ENCODE data around the gene CNTNAP5.
A peak's percentile ranks its signal among the peaks of the same experiment; 100 is the strongest.

The CNTNAP5 gene

GRCh38 chr2:124804014-124804940, 779.2 kb downstream of the CNTNAP5 start:
- H3K36me3 ChIP-seq (ENCODE audit: control insufficient read depth, insufficient read depth, low read length), result no peaks in the 10 kb centered on the region
- no peaks in the 10 kb centered on the region for H3K9me3 ChIP-seq (ENCODE audit: control insufficient read depth, insufficient read depth, low read length)
- no peaks in the 10 kb centered on the region; the same call in 1 of the 2 replicates for H3K27me3 ChIP-seq (ENCODE audit: control insufficient read depth, insufficient read depth, low read length)
- no CpG with 5 or more reads among the region's 5 CpGs for WGBS (ENCODE audit: insufficient coverage, insufficient read length)
- H3K4me3 ChIP-seq (ENCODE audit: low read length), result no peak overlapping the region
- DNase-seq (ENCODE audit: low read depth, low spot score), result peak; percentile 58
- no peaks in the 10 kb centered on the region; the same call in 1 of the 2 replicates for H3K4me1 ChIP-seq (ENCODE audit: control insufficient read depth, insufficient read depth, low read length)
- H3K27ac ChIP-seq (ENCODE audit: low read length), result no peak overlapping the region

DNA sequence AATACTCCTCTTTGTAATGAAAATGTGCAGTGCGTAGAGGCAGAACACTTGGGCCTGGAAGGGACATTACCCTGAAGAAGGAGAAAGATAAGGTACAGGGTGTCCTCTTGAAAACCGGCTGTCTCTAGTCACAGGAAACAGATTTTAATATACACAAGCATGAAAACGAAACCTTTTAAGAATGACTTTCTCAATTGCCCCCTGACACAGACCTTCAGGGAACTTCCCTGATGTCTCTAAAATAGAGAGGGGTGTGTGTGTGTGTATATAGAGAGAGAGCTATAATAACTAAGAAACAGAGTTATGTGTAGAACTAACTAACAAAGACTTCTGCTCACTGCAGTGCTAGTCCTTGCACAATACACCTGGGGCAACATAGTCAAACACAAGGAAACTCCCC, 780.0 kb downstream of the CNTNAP5 start:
- Histone ChIP-seq H3K27ac (ENCODE audit: low read length) (no peak overlapping the region), H3K9me3 (ENCODE audit: control insufficient read depth, insufficient read depth, low read length) (no peaks in the 10 kb centered on the region), H3K4me1 (ENCODE audit: control insufficient read depth, insufficient read depth, low read length) (no peaks in the 10 kb centered on the region; the same call in 1 of the 2 replicates), H3K27me3 (ENCODE audit: control insufficient read depth, insufficient read depth, low read length) (no peaks in the 10 kb centered on the region; the same call in 1 of the 2 replicates), H3K4me3 (ENCODE audit: low read length) (no peak overlapping the region), H3K36me3 (ENCODE audit: control insufficient read depth, insufficient read depth, low read length) (no peaks in the 10 kb centered on the region)
- no peak for DNase-seq (ENCODE audit: low read depth, low spot score)
- no CpG with 5 or more reads among the region's 3 CpGs for WGBS (ENCODE audit: insufficient coverage, insufficient read length)

DNA sequence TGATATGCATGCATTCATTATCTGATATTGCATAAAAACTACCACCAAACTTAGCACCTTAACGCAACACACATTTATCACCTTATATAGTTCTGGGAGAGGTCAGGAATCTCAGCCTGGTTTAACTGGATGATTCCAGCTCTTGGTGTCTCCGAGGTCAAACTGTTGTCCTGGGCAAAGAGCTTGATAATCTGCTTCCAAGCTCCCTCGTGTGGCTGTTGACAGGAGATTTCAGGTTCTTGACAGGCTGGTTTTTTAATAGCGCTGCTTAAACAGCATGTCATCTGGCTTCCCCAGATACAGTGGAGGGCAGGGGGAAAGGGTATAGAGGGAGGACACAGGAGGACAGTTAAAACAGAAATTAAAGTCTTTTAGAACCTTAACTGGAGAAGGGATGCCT, 785.0 kb downstream of the CNTNAP5 start:
- H3K4me1 ChIP-seq (ENCODE audit: control insufficient read depth, insufficient read depth, low read length), result no peaks in the 10 kb centered on the region
- peak; percentile 39 for DNase-seq (ENCODE audit: low read depth, low spot score)
- no peak overlapping the region for H3K27ac ChIP-seq (ENCODE audit: low read length)
- H3K36me3 ChIP-seq (ENCODE audit: control insufficient read depth, insufficient read depth, low read length), result no peaks in the 10 kb centered on the region
- no peaks in the 10 kb centered on the region for H3K9me3 ChIP-seq (ENCODE audit: control insufficient read depth, insufficient read depth, low read length)
- WGBS (ENCODE audit: insufficient coverage, insufficient read length), result no CpG with 5 or more reads among the region's 4 CpGs
- H3K4me3 ChIP-seq (ENCODE audit: low read length), result no peak overlapping the region
- no peaks in the 10 kb centered on the region; the same call in 1 of the 2 replicates for H3K27me3 ChIP-seq (ENCODE audit: control insufficient read depth, insufficient read depth, low read length)

- Histone ChIP-seq H3K9me3 (ENCODE audit: control insufficient read depth, insufficient read depth, low read length) (no peaks in the 10 kb centered on the region), H3K4me3 (ENCODE audit: low read length) (no peak overlapping the region), H3K27me3 (ENCODE audit: control insufficient read depth, insufficient read depth, low read length) (no peaks in the 10 kb centered on the region), H3K36me3 (ENCODE audit: control insufficient read depth, insufficient read depth, low read length) (no peaks in the 10 kb centered on the region), H3K27ac (ENCODE audit: low read length) (no peak overlapping the region), H3K4me1 (ENCODE audit: control insufficient read depth, insufficient read depth, low read length) (no peaks in the 10 kb centered on the region; the same call in 1 of the 2 replicates)
- no peak for DNase-seq (ENCODE audit: low read depth, low spot score)
- whole genome bisulfite sequencing (ENCODE audit: insufficient coverage, insufficient read length), result no CpG with 5 or more reads among the region's 11 CpGs
Measured at GRCh38 chr2:124814968-124815745, 790.1 kb downstream of the CNTNAP5 start.

DNA sequence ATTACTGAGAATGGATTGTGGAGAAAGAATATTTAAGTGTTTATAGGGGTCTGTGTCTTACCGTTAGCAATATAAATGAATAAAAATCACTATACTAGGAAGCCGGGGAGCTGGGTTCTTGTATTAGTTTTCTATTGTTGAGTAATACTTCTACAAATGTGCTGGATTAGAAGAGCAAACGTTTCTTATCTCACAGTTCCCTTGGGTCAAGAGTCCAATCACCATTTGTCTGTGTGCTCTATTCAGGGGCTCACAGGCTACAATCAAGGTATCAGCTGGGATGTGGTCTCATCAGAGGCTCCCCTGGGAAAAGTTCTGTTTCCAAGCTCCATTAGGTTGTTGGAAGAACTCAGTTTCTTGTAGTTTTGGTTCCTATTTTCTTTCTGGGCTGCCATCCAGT, 790.9 kb downstream of the CNTNAP5 start:
- H3K36me3 ChIP-seq (ENCODE audit: control insufficient read depth, insufficient read depth, low read length), result no peaks in the 10 kb centered on the region
- no peaks in the 10 kb centered on the region; the same call in 1 of the 2 replicates for H3K4me1 ChIP-seq (ENCODE audit: control insufficient read depth, insufficient read depth, low read length)
- no CpG with 5 or more reads among the region's 3 CpGs for WGBS (ENCODE audit: insufficient coverage, insufficient read length)
- DNase-seq (ENCODE audit: low read depth, low spot score), result no peak
- H3K9me3 ChIP-seq (ENCODE audit: control insufficient read depth, insufficient read depth, low read length), result no peaks in the 10 kb centered on the region
- H3K27ac ChIP-seq (ENCODE audit: low read length), result no peak overlapping the region
- no peak overlapping the region for H3K4me3 ChIP-seq (ENCODE audit: low read length)
- H3K27me3 ChIP-seq (ENCODE audit: control insufficient read depth, insufficient read depth, low read length), result no peaks in the 10 kb centered on the region

- Histone ChIP-seq H3K9me3 (ENCODE audit: control insufficient read depth, insufficient read depth, low read length) (no peaks in the 10 kb centered on the region), H3K4me1 (ENCODE audit: control insufficient read depth, insufficient read depth, low read length) (no peaks in the 10 kb centered on the region; the same call in 1 of the 2 replicates), H3K27ac (ENCODE audit: low read length) (no peak overlapping the region), H3K36me3 (ENCODE audit: control insufficient read depth, insufficient read depth, low read length) (no peaks in the 10 kb centered on the region), H3K27me3 (ENCODE audit: control insufficient read depth, insufficient read depth, low read length) (no peaks in the 10 kb centered on the region), H3K4me3 (ENCODE audit: low read length) (no peak overlapping the region)
- no peak for DNase-seq (ENCODE audit: low read depth, low spot score)
- no CpG with 5 or more reads among the region's 3 CpGs for WGBS (ENCODE audit: insufficient coverage, insufficient read length)
Measured at GRCh38 chr2:124822516-124822915, 797.4 kb downstream of the CNTNAP5 start.

DNA sequence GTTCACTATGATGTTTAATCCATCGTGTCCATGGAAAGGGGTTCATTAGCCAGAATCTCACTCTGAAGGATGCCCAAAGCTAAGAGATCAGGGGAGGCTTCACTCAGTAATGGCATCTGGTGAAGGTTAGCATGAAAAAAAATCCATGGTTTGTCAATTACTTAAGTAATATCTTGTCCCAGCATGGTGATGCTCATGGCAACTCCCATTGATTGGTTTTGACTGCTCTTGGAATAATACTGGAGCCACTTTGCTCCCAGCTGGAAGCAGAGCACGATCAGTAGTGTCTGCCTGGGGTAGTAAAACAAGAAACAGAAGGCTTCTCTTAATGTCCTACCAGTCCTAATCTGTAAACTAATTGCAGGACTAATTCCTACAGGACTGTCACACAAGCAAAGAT, 799.4 kb downstream of the CNTNAP5 start:
- Histone ChIP-seq H3K9me3 (ENCODE audit: control insufficient read depth, insufficient read depth, low read length) (no peaks in the 10 kb centered on the region), H3K4me3 (ENCODE audit: low read length) (no peak overlapping the region), H3K4me1 (ENCODE audit: control insufficient read depth, insufficient read depth, low read length) (no peaks in the 10 kb centered on the region), H3K36me3 (ENCODE audit: control insufficient read depth, insufficient read depth, low read length) (no peaks in the 10 kb centered on the region), H3K27ac (ENCODE audit: low read length) (no peak overlapping the region), H3K27me3 (ENCODE audit: control insufficient read depth, insufficient read depth, low read length) (no peaks in the 10 kb centered on the region)
- no peak for DNase-seq (ENCODE audit: low read depth, low spot score)
- no CpG with 5 or more reads among the region's 2 CpGs for WGBS (ENCODE audit: insufficient coverage, insufficient read length)

GRCh38 chr2:124832521-124832920, 807.4 kb downstream of the CNTNAP5 start:
- H3K9me3 ChIP-seq (ENCODE audit: control insufficient read depth, insufficient read depth, low read length), result no peaks in the 10 kb centered on the region
- no peaks in the 10 kb centered on the region for H3K4me1 ChIP-seq (ENCODE audit: control insufficient read depth, insufficient read depth, low read length)
- no peaks in the 10 kb centered on the region for H3K36me3 ChIP-seq (ENCODE audit: control insufficient read depth, insufficient read depth, low read length)
- no peak overlapping the region for H3K4me3 ChIP-seq (ENCODE audit: low read length)
- H3K27ac ChIP-seq (ENCODE audit: low read length), result no peak overlapping the region
- no peak for DNase-seq (ENCODE audit: low read depth, low spot score)
- no CpG with 5 or more reads among the region's 2 CpGs for WGBS (ENCODE audit: insufficient coverage, insufficient read length)
- no peaks in the 10 kb centered on the region for H3K27me3 ChIP-seq (ENCODE audit: control insufficient read depth, insufficient read depth, low read length)

DNA sequence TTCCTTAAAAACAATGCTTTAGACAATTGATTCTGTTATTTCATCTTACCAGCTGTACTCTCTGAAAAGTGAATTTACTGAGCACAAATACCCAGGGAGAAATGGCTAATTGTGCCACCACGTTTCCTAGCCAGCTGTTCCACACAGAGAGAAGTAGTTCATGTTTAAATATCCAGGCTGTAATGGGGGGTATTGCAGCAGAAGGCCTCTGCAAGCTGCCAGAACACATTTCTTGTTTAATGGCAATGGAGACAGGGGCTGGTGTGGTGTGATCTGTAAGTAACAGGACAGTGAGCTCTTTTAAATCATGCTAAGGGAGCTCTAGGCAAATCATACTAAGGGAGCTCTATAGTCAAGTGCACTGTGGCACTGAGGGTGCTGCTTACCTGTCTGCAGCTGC, 809.2 kb downstream of the CNTNAP5 start:
- H3K4me1 ChIP-seq (ENCODE audit: control insufficient read depth, insufficient read depth, low read length), result no peaks in the 10 kb centered on the region
- DNase-seq (ENCODE audit: low read depth, low spot score), result no peak
- H3K4me3 ChIP-seq (ENCODE audit: low read length), result no peak overlapping the region
- H3K36me3 ChIP-seq (ENCODE audit: control insufficient read depth, insufficient read depth, low read length), result no peaks in the 10 kb centered on the region
- H3K27me3 ChIP-seq (ENCODE audit: control insufficient read depth, insufficient read depth, low read length), result no peaks in the 10 kb centered on the region
- no peaks in the 10 kb centered on the region for H3K9me3 ChIP-seq (ENCODE audit: control insufficient read depth, insufficient read depth, low read length)
- no CpG with 5 or more reads among the region's 1 CpG for WGBS (ENCODE audit: insufficient coverage, insufficient read length)
- no peak overlapping the region for H3K27ac ChIP-seq (ENCODE audit: low read length)

DNA sequence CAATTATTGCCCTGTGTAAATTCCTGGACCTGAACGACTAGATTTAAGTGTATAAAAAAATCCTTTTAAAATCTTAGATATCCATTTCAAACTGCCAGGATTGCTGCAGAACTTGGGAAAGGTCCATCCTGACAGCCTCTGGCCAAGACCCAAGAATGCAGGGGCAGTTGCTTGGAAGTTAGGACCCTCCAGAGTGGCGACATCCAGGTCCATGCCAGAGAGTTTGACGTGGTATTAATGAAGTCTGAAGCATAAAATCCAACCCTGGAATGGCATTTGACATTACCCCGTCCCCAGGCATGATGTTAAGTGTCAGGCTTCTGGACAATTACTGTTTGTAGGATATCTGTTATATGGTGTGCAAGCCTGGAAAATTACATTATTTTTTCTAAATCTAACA, 810.2 kb downstream of the CNTNAP5 start:
- no peak overlapping the region for H3K4me3 ChIP-seq (ENCODE audit: low read length)
- no peak overlapping the region for H3K27ac ChIP-seq (ENCODE audit: low read length)
- no peaks in the 10 kb centered on the region for H3K9me3 ChIP-seq (ENCODE audit: control insufficient read depth, insufficient read depth, low read length)
- no peaks in the 10 kb centered on the region for H3K4me1 ChIP-seq (ENCODE audit: control insufficient read depth, insufficient read depth, low read length)
- WGBS (ENCODE audit: insufficient coverage, insufficient read length), result no CpG with 5 or more reads among the region's 4 CpGs
- no peaks in the 10 kb centered on the region for H3K27me3 ChIP-seq (ENCODE audit: control insufficient read depth, insufficient read depth, low read length)
- DNase-seq (ENCODE audit: low read depth, low spot score), result no peak
- H3K36me3 ChIP-seq (ENCODE audit: control insufficient read depth, insufficient read depth, low read length), result no peaks in the 10 kb centered on the region
